OCI-LY7 (cell line): ENCODE measurements around the gene OR52N4.

ENCODE experiments used
- CTCF ChIP-seq: fragments of 200-600 bp; sonication (generic); conservative IDR thresholded peaks from 2 replicates; pipeline ENCODE4 v1.5.1; 2014; ENCODE audit warnings: mild to moderate bottlenecking, antibody characterized with exemption, low read length, moderate library complexity, mixed read lengths
- EZH2phosphoT487 ChIP-seq: fragments of 200-600 bp; sonication (generic); IDR thresholded peaks from 2 replicates; pipeline ENCODE4 v1.6.1; 2018; ENCODE audit warnings: low read depth, borderline replicate concordance, mild to moderate bottlenecking, mixed run types, antibody characterized with exemption, low read length, moderate library complexity, mixed read lengths

- TF ChIP-seq CTCF (no peak), EZH2phosphoT487 (no peak)
Observed at GRCh38 chr11:5722622-5723021, 31.4 kb upstream of the OR52N4 start.
